Measurements from ENCODE around the gene COG4.

- TF ChIP-seq JUND (IDR thresholded peaks at IDR 0.05) = no peak
- no peak for TF ChIP-seq TCF7L2 (IDR thresholded peaks at IDR 0.05; ENCODE audit: borderline replicate concordance, extremely low read depth, insufficient read depth, insufficient read length)
- no peak for TF ChIP-seq EZH2 (IDR thresholded peaks at IDR 0.05)
- TF ChIP-seq YY1 (IDR thresholded peaks at IDR 0.05; ENCODE audit: extremely low read depth, insufficient replicate concordance, low read depth, low read length) = no peak
- no peak for TF ChIP-seq CTCF (IDR thresholded peaks at IDR 0.05 in 2 of 3, conservative IDR thresholded peaks at IDR 0.05 in 1 of 3; ENCODE audit: borderline replicate concordance in 1 of 3, insufficient read depth in 1 of 3, low read depth in 2 of 3, low read length in 2 of 3)
- TF ChIP-seq POLR2A (IDR thresholded peaks at IDR 0.05; ENCODE audit: borderline replicate concordance, extremely low read depth, insufficient read depth, insufficient read length) = no peak
- TF ChIP-seq CEBPB (IDR thresholded peaks at IDR 0.05; ENCODE audit: low read depth) = no peak
- no peak for TF ChIP-seq ZFX (IDR thresholded peaks at IDR 0.05)
- no peak for TF ChIP-seq ELF1 (IDR thresholded peaks at IDR 0.05; ENCODE audit: borderline replicate concordance, low read depth)
- no peak for TF ChIP-seq SIN3A (IDR thresholded peaks at IDR 0.05; ENCODE audit: low read depth)
Observed at GRCh38 chr16:70475054-70475871, 48.1 kb downstream of the COG4 start.
